ENCODE results near the gene MUS81.

- no peak for TF ChIP-seq CTCF (IDR thresholded peaks at IDR 0.05)
- TF ChIP-seq POLR2A (IDR thresholded peaks at IDR 0.05), result no peak
- no peak for TF ChIP-seq EP300 (IDR thresholded peaks at IDR 0.05; ENCODE audit: low read depth)
These were observed 33.9 kb downstream of the MUS81 start for GRCh38 chr11:65894034-65894591.

All from transverse colon (tissue), 3 donors.